Gastroesophageal sphincter (tissue), 3 donors: ENCODE measurements around the gene MS4A4A.

Source experiments
- POLR2A ChIP-seq, 2 donors: fragments of 450-650 bp; IDR thresholded peaks; one replicate each; pipeline ENCODE4 v1.6.1; 2017; ENCODE audit warnings: antibody characterized with exemption in 2 of 2, mild to moderate bottlenecking in 2 of 2, moderate library complexity in 1 of 2
- POLR2AphosphoS5 ChIP-seq: sonication (generic); formaldehyde crosslinking; IDR thresholded peaks from one replicate; pipeline ENCODE4 v1.6.1; 2017; ENCODE audit warnings: antibody characterized with exemption
- TF ChIP-seq, protein P1 (sequence below), 4 experiments: fragments of 200-600 bp in 2 of 4; fragments of 450-650 bp in 2 of 4; sonication (generic) in 1 of 4; IDR thresholded peaks; one replicate each; pipeline ENCODE4 v1.5.1; 2017 to 2019; ENCODE audit warnings: antibody characterized with exemption in 4 of 4, mild to moderate bottlenecking in 2 of 4, moderate library complexity in 2 of 4

- TF ChIP-seq, protein P1, sequence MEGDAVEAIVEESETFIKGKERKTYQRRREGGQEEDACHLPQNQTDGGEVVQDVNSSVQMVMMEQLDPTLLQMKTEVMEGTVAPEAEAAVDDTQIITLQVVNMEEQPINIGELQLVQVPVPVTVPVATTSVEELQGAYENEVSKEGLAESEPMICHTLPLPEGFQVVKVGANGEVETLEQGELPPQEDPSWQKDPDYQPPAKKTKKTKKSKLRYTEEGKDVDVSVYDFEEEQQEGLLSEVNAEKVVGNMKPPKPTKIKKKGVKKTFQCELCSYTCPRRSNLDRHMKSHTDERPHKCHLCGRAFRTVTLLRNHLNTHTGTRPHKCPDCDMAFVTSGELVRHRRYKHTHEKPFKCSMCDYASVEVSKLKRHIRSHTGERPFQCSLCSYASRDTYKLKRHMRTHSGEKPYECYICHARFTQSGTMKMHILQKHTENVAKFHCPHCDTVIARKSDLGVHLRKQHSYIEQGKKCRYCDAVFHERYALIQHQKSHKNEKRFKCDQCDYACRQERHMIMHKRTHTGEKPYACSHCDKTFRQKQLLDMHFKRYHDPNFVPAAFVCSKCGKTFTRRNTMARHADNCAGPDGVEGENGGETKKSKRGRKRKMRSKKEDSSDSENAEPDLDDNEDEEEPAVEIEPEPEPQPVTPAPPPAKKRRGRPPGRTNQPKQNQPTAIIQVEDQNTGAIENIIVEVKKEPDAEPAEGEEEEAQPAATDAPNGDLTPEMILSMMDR (IDR thresholded peaks at IDR 0.05), result peak; percentile 40 to 54 (median 52)
- no peak for TF ChIP-seq POLR2AphosphoS5
- no peak for TF ChIP-seq POLR2A (IDR thresholded peaks at IDR 0.05)
These were observed 14.9 kb upstream of the MS4A4A start for GRCh38 chr11:60265373-60266214.
